Measurements from ENCODE around the gene CDH4.

Gene CDH4

DNA sequence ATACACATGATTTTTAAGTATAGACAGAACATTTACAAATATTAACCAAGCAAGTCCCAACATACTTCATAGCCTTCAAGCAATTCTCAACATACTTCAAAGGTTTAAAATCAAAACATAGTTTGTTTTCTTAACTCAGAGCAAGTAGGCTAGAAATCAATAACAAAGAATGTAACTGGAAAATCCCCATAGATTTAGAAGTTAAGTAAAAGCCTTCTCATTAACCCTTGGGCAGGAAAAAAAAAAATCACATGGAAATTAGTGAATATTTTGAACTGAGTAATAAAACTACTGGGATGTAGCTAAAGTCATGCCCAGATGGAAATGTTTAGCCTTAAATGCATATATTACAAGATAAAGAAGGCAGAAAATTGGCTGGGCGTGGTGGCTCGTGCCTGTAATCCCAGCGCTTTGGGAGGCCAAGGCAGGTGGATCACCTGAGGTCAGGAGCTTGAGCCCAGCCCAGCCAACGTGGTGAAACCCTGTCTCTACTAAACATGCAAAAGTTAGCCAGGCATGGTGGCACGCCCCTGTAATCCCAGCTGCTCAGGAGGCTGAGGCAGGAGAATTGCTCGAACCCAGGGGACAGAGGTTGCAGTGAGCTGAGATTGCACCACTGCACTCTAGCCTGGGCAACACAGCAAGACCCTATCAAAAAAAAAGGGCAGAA is 497.5 kb downstream of the CDH4 start:
- DNase-seq, result no peak

DNA sequence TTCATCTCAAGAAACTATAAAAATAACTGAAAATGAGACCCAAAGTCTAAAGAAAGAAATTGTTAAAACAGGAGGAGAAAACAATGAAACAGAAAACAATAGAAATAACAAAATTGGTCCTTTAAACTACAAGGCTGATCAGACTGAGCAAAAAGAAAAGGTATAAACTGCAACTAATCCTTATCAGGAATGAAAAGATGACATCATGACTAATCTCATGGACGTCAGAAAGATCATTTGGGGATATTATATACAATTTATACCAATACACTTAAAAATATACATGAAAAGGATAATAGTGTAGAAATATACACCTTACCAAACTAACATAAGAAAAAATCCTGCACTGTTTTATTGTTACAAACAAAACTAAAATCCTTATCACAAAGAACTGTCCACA is 498.0 kb downstream of the CDH4 start:
- no peak for DNase-seq

DNA sequence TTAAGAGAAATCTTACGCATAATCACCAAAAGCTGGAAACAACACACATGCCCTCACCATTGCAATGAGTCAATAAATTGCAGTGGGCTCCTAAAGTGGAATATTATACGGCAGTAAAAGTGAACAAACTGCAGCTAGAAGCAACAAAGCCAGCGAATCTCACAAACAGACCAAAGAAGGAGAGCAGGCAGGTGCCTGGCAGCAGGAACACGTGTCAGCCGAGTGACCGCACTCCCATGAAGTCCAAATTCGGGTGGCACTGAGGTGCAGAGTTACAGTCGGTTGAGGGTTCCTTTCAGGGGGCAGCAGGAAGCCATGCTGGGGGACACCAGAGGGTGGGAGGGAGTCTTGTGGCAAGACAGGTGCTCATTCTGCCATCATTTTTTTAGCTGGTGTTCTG is 500.5 kb downstream of the CDH4 start:
- no peak for DNase-seq

DNA sequence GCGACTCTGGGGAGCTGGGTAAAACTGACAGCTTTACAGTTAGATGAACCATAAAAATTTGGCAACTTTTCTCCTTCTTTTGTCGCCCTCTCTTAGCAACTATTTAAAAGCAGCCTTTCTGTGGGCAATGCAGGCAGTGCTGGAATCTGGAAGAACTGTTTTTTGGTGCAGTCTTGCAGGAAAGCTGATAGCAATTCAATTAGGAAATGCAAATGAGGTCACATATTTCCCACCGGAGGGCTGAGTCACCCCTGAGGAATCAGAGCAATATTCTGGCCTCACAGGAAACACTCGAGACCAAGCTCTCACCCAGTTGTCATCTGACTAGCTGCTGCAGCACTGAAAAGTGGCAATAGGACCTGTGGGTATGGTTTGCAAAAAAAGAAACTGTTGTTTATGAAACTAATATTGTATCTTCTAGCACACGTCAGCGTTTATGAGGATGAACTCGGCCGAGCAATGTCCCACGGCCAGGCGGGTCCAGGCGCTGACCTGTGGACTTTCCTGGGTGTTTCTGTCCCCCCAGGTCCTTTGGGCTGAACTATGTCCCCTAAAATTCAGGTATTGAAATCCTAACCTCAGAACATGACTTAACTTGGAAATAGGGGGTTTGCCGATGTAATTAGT is 501.4 kb downstream of the CDH4 start:
- DNase-seq, result no peak

DNA sequence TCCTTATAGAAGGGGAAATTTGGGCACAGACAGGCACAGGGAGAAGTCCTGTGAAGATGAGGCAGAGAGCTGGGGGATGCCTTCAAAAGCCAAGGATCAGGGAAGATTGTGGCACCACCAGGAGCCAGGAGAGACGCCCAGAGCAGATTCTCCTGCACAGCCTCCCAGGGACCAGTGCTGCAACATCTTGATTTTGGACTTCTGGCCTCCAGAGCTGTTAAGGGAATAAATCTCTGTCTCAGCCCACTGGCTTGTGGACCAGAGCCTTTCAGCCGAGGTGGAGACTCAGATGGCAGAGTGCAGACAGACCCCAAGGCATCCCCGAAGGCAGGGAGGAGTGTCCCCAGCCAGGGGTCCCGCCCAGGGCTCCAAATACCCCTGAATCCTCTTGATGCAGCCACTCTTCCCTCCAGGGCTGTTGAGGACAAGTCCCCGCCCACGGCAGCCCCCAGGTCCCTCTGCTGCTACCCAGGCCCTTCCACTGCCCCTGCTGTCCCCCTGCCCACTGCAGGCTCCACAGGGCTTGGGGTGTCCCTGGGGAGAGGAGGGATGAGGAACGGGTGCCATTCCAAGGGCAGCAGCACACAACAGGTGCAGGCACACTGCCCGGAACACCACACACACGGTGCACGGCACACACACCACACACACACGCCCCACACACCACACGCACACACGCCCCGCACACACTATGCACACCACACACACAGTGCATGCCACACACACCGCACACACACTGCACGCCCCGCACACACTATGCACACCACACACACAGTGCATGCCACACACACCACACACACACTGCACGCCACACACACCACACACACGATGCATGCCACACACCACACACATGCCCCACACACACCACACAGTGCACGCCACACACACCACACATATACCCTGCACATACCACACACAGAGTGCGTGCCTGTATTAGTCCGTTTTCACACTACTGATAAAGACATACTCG is 502.2 kb downstream of the CDH4 start:
- no peak for DNase-seq

DNA sequence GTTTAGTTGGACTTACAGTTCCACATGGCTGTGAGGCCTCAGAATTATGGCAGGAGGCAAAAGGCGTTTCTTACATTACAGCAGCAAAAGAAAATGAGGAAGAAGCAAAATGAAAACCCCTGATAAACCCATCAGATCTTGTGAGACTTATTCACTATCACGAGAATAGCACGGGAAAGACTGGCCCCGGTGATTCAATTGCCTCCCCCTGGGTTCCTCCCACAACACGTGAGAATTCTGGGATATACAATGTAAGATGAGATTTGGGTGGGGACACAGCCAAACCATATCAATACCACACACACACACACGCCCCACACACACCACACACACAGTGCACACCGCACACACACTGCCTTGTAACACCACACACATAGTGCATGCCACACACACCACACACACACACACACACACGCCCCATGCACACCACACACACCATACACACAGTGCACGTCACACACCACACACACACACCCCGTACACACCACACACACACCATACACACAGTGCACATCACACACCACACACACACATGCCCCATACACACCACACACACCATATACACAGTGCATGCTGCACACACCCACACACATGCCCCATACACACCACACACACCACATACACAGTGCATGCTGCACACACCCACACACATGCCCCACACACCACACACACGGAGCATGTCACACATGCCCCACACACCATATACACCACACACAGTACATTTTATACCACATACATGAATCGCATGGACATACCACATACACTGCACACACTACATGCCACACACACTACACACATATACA is 503.1 kb downstream of the CDH4 start:
- DNase-seq, result no peak

DNA sequence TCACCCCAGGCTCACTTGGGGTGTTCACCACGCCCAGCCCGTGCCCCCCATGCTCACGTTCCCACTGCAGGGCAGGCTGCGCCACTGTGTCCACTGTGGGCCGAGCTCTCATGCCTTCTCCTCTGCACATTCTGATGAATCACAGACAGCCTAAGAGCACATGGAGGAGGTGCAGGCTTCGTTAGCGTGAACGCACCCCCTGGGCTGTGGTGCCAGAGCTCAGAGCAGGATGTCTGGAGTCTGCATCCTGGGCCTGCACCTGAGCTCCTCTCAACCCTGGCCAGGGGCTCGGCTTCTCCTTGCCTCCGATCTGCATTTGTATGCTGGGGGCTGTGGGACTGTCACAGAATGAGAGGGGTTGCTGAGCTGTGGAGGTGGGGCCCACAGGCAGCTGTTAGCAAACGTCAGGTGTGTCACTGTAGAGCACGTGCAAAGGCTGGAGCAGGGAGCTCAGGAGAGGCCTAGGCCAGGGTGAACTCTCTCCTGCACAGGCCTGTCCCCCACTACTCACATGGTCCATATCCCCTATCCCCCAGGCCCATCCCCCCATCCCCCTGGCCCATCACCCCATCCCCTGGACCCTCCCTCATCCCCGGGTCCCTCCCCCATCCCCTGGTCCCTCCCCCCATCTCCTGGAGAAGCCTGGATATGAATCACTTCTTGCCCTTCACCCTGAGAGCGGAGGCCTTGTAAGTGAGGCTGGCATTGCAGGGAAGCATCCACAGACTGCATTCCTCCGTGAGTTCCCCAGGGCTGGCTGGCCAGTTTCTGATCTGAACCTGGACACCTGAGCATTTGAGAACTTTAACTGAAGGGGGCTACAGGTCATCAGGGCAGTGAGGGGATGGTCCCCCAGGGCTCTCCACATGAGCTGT is 504.1 kb downstream of the CDH4 start:
- no peak for DNase-seq

DNA sequence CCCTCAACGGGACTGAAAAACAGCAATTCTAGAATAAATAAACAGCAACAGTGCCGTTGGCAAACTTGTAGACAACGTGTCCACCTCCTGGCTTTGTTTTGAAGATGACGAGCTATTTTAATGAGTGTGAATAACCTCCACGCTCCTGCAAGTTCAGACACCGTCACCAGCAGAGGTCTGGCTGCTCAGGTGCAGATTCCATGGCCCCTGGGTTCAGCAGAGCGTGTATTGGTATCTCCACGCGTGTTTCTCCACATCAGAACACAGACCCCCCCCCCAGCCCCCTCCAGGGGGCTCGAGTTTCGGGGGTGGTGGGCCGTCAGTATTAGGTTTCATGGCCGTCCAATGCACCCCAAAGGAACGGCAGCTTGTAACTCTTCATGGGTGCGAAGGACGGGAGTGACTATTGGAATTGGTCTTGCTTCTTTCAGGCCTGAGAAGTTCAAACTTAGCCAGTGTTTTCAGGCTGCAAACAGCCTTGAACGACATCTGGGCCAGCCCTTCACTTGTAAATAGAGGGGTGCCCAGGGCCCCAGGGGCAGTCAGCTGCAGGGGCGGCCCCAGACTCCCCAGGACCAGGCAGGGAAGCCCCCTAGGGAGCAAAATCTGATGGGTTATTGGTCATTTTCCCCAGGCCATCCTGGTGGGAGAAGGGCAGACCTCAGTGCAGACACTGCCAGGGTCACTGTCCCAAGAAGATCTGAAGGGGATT is 505.1 kb downstream of the CDH4 start:
- no peak for DNase-seq

DNA sequence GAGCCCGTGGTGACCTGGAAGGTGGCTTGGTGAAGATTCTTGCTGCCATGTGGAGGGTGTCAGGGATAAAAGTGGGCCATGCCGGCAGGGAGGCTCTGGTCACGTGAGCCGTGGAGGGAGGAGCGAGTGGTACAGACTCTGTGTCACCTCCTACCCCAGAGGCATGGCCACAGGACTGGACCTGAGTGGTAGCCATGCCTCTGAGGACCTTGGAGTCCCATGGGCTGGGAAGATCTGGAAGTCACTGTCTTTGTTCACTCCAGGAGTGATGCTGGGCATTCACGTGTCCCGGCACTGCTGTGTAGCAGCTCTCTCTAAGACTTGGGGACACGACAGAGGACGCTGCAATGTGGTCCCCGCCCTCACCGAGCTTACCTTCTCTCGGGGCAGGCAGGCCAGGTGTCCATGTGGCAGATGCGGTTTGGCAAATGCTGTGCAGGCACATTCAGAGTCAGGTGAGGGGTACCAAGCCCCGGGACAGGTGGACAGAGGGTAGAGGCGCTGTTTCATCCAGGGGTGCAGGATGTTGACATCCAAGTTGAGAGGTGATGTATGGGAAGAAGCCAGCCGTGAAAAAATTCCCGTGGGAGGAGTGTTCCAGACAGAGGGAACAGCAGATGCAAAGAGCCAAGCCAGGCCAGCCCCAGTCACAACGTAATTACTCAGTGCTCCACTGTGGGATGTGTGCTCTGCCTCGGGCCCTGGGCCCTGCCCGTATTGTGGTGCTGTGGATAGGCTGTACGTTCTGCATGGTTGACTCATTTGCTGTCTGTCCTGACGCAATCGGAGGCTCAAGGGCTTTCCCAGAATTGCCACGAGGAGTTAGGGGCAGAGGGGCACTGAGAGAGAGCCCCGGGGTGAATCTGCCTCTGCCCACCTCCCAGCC is 505.9 kb downstream of the CDH4 start:
- DNase-seq, result no peak

DNA sequence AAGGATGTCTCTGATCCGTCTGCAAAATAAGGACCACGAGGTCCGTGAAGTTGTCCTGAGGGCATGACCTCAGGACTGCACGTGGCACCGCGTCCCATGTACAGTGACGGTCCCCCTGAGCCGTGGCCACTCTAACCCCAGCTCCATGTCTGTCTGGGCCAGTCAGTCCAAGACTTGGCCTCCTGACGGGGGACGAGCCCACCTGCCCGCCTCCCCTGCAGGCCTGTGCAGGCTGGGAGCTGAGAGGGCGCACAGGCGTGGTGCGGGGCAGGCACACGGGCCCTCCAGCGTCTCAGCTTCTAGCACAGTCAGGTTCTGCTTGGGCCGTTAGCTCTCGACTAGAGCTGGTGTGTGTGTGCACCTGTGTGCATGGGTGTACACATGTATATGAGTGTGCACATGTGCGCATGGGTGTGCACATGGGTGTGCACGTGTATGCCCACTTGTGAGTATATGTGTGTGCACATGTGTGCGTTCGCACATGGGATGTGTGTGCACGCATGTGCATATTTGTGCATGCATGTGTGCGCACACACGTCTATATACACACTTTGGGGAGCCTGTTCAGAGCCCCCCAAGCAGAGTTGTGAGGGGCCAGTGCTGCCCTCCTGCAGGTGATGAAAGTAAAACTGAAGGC is 506.6 kb downstream of the CDH4 start:
- no peak for DNase-seq

DNA sequence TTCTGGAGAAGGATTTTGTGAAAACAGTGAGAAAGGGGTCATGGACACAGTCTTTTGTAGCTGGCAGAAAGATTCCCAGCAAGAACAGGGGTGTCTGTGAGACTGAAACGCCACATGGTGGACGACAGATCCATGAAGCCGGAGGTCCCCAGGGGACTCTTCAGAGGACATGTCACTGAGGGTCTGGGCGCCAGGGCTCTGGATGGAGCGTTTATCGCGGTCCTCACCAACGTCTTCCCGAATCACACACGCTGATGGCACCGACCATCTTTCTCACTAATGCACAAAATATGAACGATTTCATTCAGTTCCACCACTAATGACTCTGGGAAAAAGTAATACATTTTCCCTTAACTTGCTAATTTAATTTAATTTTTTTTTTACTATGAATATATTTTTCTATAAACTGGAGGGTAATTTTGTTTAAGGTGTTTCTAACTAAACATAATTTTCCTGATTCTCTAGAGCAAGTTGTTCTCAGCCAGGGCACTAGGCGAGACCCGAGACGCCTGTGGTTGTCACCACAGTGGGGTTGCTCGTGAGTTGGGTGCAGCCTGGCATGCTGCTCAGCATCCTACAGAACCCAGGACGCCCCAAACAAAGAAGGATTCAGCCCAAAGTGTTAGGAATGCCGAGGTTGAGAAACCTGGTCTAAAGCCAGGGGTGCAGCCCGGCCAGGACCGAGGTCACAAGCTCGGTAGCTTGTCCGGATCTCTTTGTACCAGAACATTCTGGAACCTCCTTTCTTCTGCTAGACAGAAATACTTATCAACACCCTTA is 507.4 kb downstream of the CDH4 start:
- DNase-seq, result no peak

DNA sequence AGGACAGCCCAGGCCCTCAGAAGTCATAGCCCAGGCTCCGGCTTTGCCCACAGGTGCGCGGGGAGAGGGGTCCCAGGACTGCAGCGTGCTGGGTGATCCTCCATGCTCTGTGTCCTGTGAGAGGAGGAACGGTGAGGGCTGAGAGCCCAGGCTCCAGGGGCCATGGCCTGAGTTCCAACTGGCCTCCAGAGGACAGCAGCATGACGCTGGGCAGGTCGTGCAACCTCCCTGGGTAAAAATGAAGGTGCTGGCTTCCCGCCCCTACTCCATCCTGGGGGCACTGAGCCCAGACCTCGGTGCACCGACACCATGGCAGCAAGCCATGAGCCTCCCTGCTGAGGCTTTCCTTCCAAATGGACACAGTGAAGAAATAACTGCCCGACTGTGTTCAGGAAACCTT is 508.3 kb downstream of the CDH4 start:
- DNase-seq, result no peak

DNA sequence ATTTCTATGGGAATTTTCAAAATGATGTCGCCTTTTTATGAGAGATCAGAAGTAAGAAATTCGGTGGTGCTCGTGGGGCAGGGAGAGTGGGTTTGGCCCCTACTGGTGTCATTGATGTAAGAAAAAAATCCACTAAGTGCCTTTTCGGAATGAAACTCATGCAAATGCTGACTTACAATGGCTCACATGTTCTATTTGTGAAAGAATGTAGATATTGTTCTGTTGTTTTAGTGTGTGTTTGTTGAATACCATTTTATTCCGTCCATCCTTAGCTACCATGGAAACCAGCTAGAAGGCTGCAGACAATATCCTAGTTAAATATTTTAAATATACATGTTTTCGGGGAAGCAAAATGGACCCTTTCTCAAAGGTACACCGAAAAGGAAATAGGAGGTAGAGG is 508.7 kb downstream of the CDH4 start:
- DNase-seq, result no peak

DNA sequence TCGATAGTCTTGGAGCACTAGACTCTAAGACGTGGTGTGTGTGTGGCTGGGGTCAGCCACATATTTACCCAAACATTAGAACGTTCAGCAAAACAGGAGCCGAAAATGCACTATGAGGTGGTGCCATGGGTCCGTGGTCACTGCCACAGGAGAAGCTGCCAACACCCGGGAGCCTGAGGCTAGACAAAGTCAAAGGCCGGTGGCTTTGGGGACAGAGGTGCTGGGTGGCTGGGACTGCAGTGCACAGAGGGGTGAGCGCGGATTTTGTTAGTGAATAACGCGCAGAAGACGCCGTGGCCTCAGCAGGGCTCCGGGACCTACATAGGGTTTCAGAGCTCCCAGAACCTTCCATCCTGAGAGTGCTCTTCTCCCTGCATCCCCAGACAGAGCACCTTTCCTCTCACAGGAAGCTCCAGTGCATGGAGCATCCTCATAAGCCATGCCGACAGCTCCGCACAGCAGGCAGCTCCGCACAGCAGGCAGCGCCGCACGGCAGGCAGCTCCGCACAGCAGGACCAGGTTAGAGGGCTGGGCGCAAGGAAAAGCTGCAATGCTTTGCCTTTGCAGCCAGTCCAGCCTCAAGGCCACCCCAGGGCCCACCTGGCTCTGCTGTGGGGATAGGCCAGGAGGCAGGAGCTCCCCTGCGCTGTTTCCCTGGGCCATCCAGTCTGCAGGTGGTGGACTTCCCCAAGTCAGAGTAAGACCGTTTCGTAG is 509.5 kb downstream of the CDH4 start:
- no peak for DNase-seq

DNA sequence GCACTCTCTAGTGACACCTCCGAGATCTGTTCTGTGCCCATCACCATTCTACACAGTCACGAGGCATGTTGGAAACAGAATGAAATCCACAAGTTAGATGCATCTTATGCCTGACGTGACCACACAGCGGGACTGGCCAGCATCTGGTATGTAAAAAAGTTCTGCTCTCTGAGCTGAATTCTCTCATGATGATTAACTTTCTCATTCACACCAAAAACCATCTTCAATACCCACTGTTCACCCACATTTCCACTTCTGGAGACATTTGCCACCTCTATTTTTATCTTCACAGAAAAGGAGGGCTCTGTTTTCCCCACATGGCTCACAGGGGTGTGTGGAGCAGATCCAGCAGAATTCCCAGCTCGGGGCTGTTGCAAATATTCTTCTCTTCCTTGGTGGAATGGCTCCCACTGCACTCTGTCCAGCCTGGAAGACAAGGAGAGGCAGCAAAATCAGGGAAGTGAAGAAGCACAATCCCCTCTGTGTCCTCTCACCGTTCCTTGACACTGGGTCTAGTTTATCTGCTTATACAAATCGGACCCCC is 510.2 kb downstream of the CDH4 start:
- DNase-seq, result no peak

DNA sequence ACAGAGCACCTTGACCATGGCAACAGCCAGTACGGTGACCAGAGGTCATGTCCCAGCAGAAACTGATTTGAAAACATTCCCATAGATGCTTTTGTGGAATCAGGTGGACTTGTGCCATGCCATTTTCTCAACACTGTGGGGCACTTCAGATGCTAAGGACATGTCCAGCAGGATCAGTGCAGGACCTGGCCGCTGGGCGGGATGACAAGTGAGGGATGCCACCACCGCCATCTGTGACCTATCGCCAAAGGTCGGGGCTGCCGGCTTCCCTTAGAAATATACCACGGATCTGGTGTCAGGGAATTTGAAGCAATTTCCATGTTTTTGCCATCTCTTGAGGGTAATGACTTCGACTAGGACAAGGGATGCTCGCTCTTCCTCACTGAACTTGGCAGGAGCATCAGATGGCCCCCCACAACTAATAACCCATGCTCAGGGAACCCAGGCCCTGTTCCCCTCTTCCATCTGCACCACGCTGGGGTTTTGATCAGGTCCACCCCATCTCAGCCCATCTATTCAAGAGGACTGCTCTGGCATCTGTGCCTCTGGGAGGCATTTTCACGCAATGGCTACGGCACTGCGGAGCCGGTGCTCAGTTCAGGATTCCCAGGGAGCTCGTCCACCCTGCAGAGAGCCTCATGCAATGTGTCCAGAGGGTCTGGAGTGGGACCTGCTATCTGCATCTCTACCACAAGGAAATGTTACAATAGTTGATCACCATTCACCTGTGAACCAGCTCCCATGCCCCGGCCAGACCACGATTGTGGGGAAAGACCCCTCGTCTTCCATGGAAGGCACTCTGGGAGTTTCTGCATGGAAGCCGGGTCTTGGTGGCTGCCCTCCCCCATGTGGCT is 511.1 kb downstream of the CDH4 start:
- DNase-seq, result no peak

Measured in NCI-H774 (cell line).